Neural progenitor cell (in vitro differentiated cells): ENCODE data around the gene SLCO6A1. TPM values are rescaled to one million over a fixed set of nuclear protein-coding genes. Genes with fewer than 3 reads are reported as not detected.

Experiments
- DNase-seq: peaks from one replicate; pipeline ENCODE4 v3.0.0-alpha.2; 2016; ENCODE audit warnings: low spot score
- H2AFZ ChIP-seq: fragments of 200-600 bp; sonication (generic); replicated peaks from 2 replicates; pipeline ENCODE4 v1.6.1; 2016; ENCODE audit warnings: antibody characterized with exemption
- H3F3A ChIP-seq: fragments of 200-600 bp; sonication (generic); 2 replicates; pipeline ENCODE4 v1.6.1; 2016; ENCODE audit warnings: antibody characterized with exemption, low read depth
- H3K27ac ChIP-seq: fragments of 200-600 bp; sonication (generic); 2 replicates; pipeline ENCODE4 v1.5.1; 2016; ENCODE audit warnings: mild to moderate bottlenecking
- H3K27me3 ChIP-seq: fragments of 200-600 bp; sonication (generic); 2 replicates; pipeline ENCODE4 v1.6.1; 2016; ENCODE audit warnings: mild to moderate bottlenecking, moderate library complexity
- H3K36me3 ChIP-seq: fragments of 200-600 bp; sonication (generic); 2 replicates; pipeline ENCODE4 v1.5.1; 2016
- H3K4me1 ChIP-seq: fragments of 200-600 bp; sonication (generic); 2 replicates; pipeline ENCODE4 v1.6.1; 2016; ENCODE audit warnings: mixed run types
- H3K4me2 ChIP-seq: fragments of 200-600 bp; sonication (generic); 2 replicates; pipeline ENCODE4 v1.6.1; 2016
- H3K4me3 ChIP-seq: fragments of 200-600 bp; sonication (generic); 2 replicates; pipeline ENCODE4 v1.5.1; 2016
- H3K79me2 ChIP-seq: fragments of 200-600 bp; sonication (generic); 2 replicates; pipeline ENCODE4 v1.6.1; 2016; ENCODE audit warnings: low read depth
- H3K9ac ChIP-seq: fragments of 200-600 bp; sonication (generic); 2 replicates; pipeline ENCODE4 v1.6.1; 2016
- H3K9me3 ChIP-seq: fragments of 200-600 bp; sonication (generic); 2 replicates; pipeline ENCODE4 v1.5.1; 2016; ENCODE audit warnings: low read depth
- H4K20me1 ChIP-seq: fragments of 200-600 bp; sonication (generic); 2 replicates; pipeline ENCODE4 v1.6.1; 2016; ENCODE audit warnings: low read depth
- H3K27ac Mint-ChIP-seq: 3 replicates; pipeline ENCODE4 v1.8.0; 2021; ENCODE audit warnings: mixed read lengths
- H3K27me3 Mint-ChIP-seq: 2 replicates; pipeline ENCODE4 v1.8.0; 2022; ENCODE audit warnings: low read depth, mild to moderate bottlenecking, inconsistent platforms, moderate library complexity, mixed read lengths; ENCODE audit not compliant: insufficient read depth
- H3K36me3 Mint-ChIP-seq: 3 replicates; pipeline ENCODE4 v1.8.0; 2021; ENCODE audit warnings: mixed read lengths
- H3K4me1 Mint-ChIP-seq: 3 replicates; pipeline ENCODE4 v1.8.0; 2021; ENCODE audit warnings: mixed read lengths
- H3K4me3 Mint-ChIP-seq: 3 replicates; pipeline ENCODE4 v1.8.0; 2021; ENCODE audit warnings: mild to moderate bottlenecking, moderate library complexity, mixed read lengths
- H3K9me3 Mint-ChIP-seq: 3 replicates; pipeline ENCODE4 v1.8.0; 2020; ENCODE audit warnings: mixed read lengths
- CTCF ChIP-seq: fragments of 200-600 bp; sonication (generic); IDR thresholded peaks from 2 replicates; pipeline ENCODE4 v1.5.1; 2017; ENCODE audit warnings: antibody characterized with exemption, mild to moderate bottlenecking
- EZH2 ChIP-seq: fragments of 200-600 bp; sonication (generic); IDR thresholded peaks from 2 replicates; pipeline ENCODE4 v1.6.1; 2017; ENCODE audit warnings: antibody characterized with exemption, mild to moderate bottlenecking, moderate library complexity
- EZH2phosphoT487 ChIP-seq: fragments of 200-600 bp; sonication (generic); IDR thresholded peaks from 2 replicates; pipeline ENCODE4 v1.6.1; 2017; ENCODE audit warnings: antibody characterized with exemption
- total RNA-seq: library from RNA; depleted of rRNA; stranded (reverse); fragments of >200 nt; gene quantifications from 2 replicates; pipeline ENCODE4 v1.2.3, GENCODE V29; 2015; ENCODE audit warnings: low replicate concordance

The SLCO6A1 gene, protein sequence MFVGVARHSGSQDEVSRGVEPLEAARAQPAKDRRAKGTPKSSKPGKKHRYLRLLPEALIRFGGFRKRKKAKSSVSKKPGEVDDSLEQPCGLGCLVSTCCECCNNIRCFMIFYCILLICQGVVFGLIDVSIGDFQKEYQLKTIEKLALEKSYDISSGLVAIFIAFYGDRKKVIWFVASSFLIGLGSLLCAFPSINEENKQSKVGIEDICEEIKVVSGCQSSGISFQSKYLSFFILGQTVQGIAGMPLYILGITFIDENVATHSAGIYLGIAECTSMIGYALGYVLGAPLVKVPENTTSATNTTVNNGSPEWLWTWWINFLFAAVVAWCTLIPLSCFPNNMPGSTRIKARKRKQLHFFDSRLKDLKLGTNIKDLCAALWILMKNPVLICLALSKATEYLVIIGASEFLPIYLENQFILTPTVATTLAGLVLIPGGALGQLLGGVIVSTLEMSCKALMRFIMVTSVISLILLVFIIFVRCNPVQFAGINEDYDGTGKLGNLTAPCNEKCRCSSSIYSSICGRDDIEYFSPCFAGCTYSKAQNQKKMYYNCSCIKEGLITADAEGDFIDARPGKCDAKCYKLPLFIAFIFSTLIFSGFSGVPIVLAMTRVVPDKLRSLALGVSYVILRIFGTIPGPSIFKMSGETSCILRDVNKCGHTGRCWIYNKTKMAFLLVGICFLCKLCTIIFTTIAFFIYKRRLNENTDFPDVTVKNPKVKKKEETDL
- total RNA-seq: 0.51 and 2.1 TPM in 2 replicates

DNA sequence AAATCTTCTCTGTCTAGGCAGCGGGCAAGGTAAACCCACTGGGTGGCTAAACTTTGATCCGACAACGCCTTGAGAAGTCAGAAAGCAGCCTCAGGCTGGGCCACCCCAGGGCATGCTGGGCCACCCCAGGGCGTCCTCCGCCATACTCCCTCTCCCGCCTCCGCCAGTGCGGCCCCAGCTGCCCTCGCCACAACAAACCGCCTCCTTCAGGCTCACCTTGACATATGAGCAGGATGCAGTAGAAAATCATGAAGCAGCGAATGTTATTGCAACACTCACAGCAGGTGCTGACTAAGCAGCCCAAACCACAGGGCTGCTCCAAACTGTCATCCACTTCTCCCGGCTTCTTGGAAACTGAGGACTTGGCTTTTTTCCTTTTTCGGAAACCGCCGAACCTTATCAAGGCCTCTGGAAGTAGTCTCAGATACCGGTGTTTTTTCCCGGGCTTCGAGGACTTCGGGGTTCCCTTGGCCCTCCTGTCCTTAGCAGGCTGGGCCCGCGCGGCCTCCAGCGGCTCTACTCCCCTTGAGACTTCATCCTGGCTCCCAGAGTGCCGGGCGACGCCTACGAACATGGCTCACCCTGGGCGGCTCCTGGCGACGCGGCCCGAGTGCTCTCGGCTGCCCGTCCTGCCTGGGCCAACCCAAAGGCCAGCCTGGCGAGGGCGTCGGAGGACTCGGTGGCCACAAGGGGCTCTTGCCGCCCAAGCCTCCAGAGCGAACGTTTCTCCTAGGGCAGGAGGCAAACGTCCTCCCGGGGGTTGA lies at the start of gene SLCO6A1:
SLCO6A1 (minus strand) TSS at position 731 of the 764 bp plus-strand sequence; CDS start at position 574, 157 bp downstream.
- H3K4me1 Mint-ChIP-seq: no peaks in the 10 kb centered on the region
- Histone ChIP-seq H3K9me3 (no peaks in the 10 kb centered on the region), H3K79me2 (no peaks in the 10 kb centered on the region), H3K36me3 (no peaks in the 10 kb centered on the region), H3K4me3 (no peak within 1 kb of the TSS), H2AFZ (no peak within 1 kb of the TSS), H4K20me1 (no peaks in the 10 kb centered on the region), H3F3A (no peaks in the 10 kb centered on the region), H3K4me2 (no peak within 1 kb of the TSS), H3K27ac (no peak within 1 kb of the TSS), H3K27me3 (no peaks in the 10 kb centered on the region), H3K9ac (no peak within 1 kb of the TSS), H3K4me1 (no peaks in the 10 kb centered on the region)
- H3K27ac Mint-ChIP-seq: no peak within 1 kb of the TSS
- H3K27me3 Mint-ChIP-seq: peaks cover 3% of the 10 kb centered on the region
- H3K36me3 Mint-ChIP-seq: no peaks in the 10 kb centered on the region
- no peak within 1 kb of the TSS for H3K4me3 Mint-ChIP-seq
- H3K9me3 Mint-ChIP-seq: no peaks in the 10 kb centered on the region
- no peak for TF ChIP-seq EZH2
- TF ChIP-seq EZH2phosphoT487: no peak
- no peak for TF ChIP-seq CTCF
- no peak for DNase-seq

GRCh38 chr5:102547141-102548035 lies 48.6 kb upstream of the SLCO6A1 start:
- no peaks in the 10 kb centered on the region for H3K36me3 ChIP-seq
- H4K20me1 ChIP-seq: no peaks in the 10 kb centered on the region
- Mint-ChIP-seq H3K4me3 (no peak overlapping the region), H3K4me1 (no peaks in the 10 kb centered on the region), H3K36me3 (no peaks in the 10 kb centered on the region), H3K27me3 (peaks cover 2% of the 10 kb centered on the region), H3K27ac (no peak overlapping the region), H3K9me3 (peaks cover 5% of the 10 kb centered on the region)
- no peak overlapping the region for H2AFZ ChIP-seq
- no peak for TF ChIP-seq CTCF
- no peak overlapping the region for H3K4me2 ChIP-seq
- H3F3A ChIP-seq: no peaks in the 10 kb centered on the region
- H3K9me3 ChIP-seq: no peaks in the 10 kb centered on the region
- no peaks in the 10 kb centered on the region for H3K27me3 ChIP-seq
- no peak overlapping the region for H3K4me3 ChIP-seq
- H3K9ac ChIP-seq: no peak overlapping the region
- H3K4me1 ChIP-seq: no peaks in the 10 kb centered on the region
- no peaks in the 10 kb centered on the region for H3K79me2 ChIP-seq
- no peak overlapping the region for H3K27ac ChIP-seq
- DNase-seq: no peak

- peaks cover under 1% of the 10 kb centered on the region for H3K27me3 Mint-ChIP-seq
- no peaks in the 10 kb centered on the region for H3K36me3 ChIP-seq
- H3K4me2 ChIP-seq: no peak overlapping the region
- TF ChIP-seq CTCF: peak; percentile 54
- TF ChIP-seq EZH2phosphoT487: no peak
- no peak for TF ChIP-seq EZH2
- no peaks in the 10 kb centered on the region for H3K36me3 Mint-ChIP-seq
- no peaks in the 10 kb centered on the region for H3K4me1 ChIP-seq
- H3K9me3 Mint-ChIP-seq: peaks cover under 1% of the 10 kb centered on the region
- no peak overlapping the region for H3K4me3 ChIP-seq
- no peak overlapping the region for H3K27ac Mint-ChIP-seq
- DNase-seq: peak; percentile 66
- H4K20me1 ChIP-seq: no peaks in the 10 kb centered on the region
- H3F3A ChIP-seq: no peaks in the 10 kb centered on the region
- no peak overlapping the region for H3K4me3 Mint-ChIP-seq
- no peaks in the 10 kb centered on the region for H3K9me3 ChIP-seq
- no peak overlapping the region for H3K27ac ChIP-seq
- no peak overlapping the region for H2AFZ ChIP-seq
- H3K4me1 Mint-ChIP-seq: no peaks in the 10 kb centered on the region
- H3K27me3 ChIP-seq: no peaks in the 10 kb centered on the region
- no peaks in the 10 kb centered on the region for H3K79me2 ChIP-seq
- no peak overlapping the region for H3K9ac ChIP-seq
Observed at GRCh38 chr5:102545175-102545574, 46.4 kb upstream of the SLCO6A1 start.
